HCT116 (cell line): ENCODE data around the gene TCF19. TPM values are rescaled to one million over a fixed set of nuclear protein-coding genes. Genes with fewer than 3 reads are reported as not detected.

Source experiments
- ATAC-seq: fragments of 200-7000 bp; cut with Tn5 transposase; 2 replicates; pipeline ENCODE4 v1.9.1; 2020; ENCODE audit warnings: mild to moderate bottlenecking, moderate library complexity
- BruUV-seq: library from RNA; stranded (reverse); fragments of 400-500 nt; replicated peaks from 2 replicates; lab custom pipeline; 2021; lab: Mats Ljungman, UMichigan
- CTCF ChIA-PET: fragments of 300-600 bp; sonication (Branson Sonifier 250); formaldehyde crosslinking; loops from one replicate; lab custom pipeline; 2021; ENCODE audit warnings: antibody characterized with exemption; lab: Charles Lee
- POLR2A ChIA-PET: fragments of 300-600, 350-600 bp; sonication (Branson Sonifier 250); formaldehyde crosslinking; loops from one replicate; lab custom pipeline; 2021; ENCODE audit warnings: antibody characterized with exemption; lab: Charles Lee
- RAD21 ChIA-PET, 2 experiments: fragments of 300-600 bp; sonication (Branson Sonifier 250); formaldehyde crosslinking; loops; one replicate each; lab custom pipeline; 2023; ENCODE audit warnings: low total read pairs in 2 of 2; ENCODE audit not compliant: uncharacterized antibody in 2 of 2, unreplicated experiment in 2 of 2, low non-redundant PET in 1 of 2; lab: Charles Lee
- DNase-seq: peaks from one replicate; pipeline ENCODE4 v3.0.0-alpha.2; 2010; ENCODE audit warnings: low read depth, low spot score
- H2AFZ ChIP-seq: fragments of 200-600 bp; shearing (Covaris generic), sonication (generic); 2 replicates; pipeline ENCODE4 v1.6.1; 2017; ENCODE audit warnings: low read depth, mixed run types, mixed read lengths, antibody characterized with exemption, low read length; ENCODE audit not compliant: poor library complexity, severe bottlenecking
- H3K27ac ChIP-seq: 2 replicates; pipeline ENCODE4 v1.5.1; 2012; ENCODE audit warnings: low read depth, low read length
- H3K27me3 ChIP-seq: fragments of 200-600 bp; sonication (generic); 2 replicates; pipeline ENCODE4 v1.6.1; 2016; ENCODE audit warnings: mixed run types, low read length, mixed read lengths; ENCODE audit not compliant: insufficient read depth
- H3K36me3 ChIP-seq, 2 experiments: fragments of 200-500 bp in 1 of 2; fragments of 200-600 bp in 1 of 2; sonication (Bioruptor generic) in 1 of 2; sonication (generic) in 1 of 2; 2 replicates each; pipeline versions ENCODE4 v1.5.1 to v1.6.1; 2014 to 2016; ENCODE audit warnings: low read length in 2 of 2, inconsistent platforms in 1 of 2, mixed read lengths in 1 of 2, mixed run types in 1 of 2; ENCODE audit not compliant: insufficient read depth in 2 of 2, control insufficient read depth in 1 of 2
- H3K4me1 ChIP-seq, 2 experiments: fragments of 200-600 bp in 1 of 2; sonication (generic) in 1 of 2; 2 replicates each; pipeline versions ENCODE4 v1.5.1 to v1.6.1; 2012 to 2017; ENCODE audit warnings: low read length in 2 of 2, inconsistent platforms in 1 of 2, mild to moderate bottlenecking in 1 of 2, mixed read lengths in 1 of 2, mixed run types in 1 of 2, moderate library complexity in 1 of 2; ENCODE audit not compliant: insufficient read depth in 2 of 2, control insufficient read depth in 1 of 2
- H3K4me2 ChIP-seq: fragments of 200-600 bp; sonication (generic); 2 replicates; pipeline ENCODE4 v1.6.1; 2017; ENCODE audit warnings: mixed run types, low read length, mixed read lengths
- H3K4me3 ChIP-seq, 2 experiments: fragments of 200-600 bp in 1 of 2; sonication (generic) in 1 of 2; replicated peaks in 1 of 2; 2 replicates each; pipeline ENCODE4 v1.5.1; 2011 to 2016; ENCODE audit warnings: low read length in 2 of 2, control low read depth in 1 of 2, low read depth in 1 of 2, mild to moderate bottlenecking in 1 of 2, mixed read lengths in 1 of 2, mixed run types in 1 of 2
- H3K79me2 ChIP-seq: fragments of 200-600 bp; sonication (generic); 2 replicates; pipeline ENCODE4 v1.6.1; 2017; ENCODE audit warnings: mild to moderate bottlenecking, mixed run types, low read length, moderate library complexity, mixed read lengths; ENCODE audit not compliant: insufficient read depth
- H3K9ac ChIP-seq: fragments of 200-600 bp; sonication (generic); 2 replicates; pipeline ENCODE4 v1.6.1; 2016; ENCODE audit warnings: low read length, mixed read lengths
- H3K9me2 ChIP-seq: fragments of 200-600 bp; sonication (generic), shearing (Covaris generic); 2 replicates; pipeline ENCODE4 v1.6.1; 2017; ENCODE audit warnings: mixed run types, mild to moderate bottlenecking, moderate library complexity; ENCODE audit not compliant: insufficient read depth
- H3K9me3 ChIP-seq, 2 experiments: fragments of 200-500 bp in 1 of 2; fragments of 200-600 bp in 1 of 2; sonication (Bioruptor generic) in 1 of 2; sonication (generic) in 1 of 2; 2 replicates each; pipeline ENCODE4 v1.6.1; 2014 to 2017; ENCODE audit warnings: low read length in 2 of 2, mixed read lengths in 2 of 2, inconsistent platforms in 1 of 2, low read depth in 1 of 2, mild to moderate bottlenecking in 1 of 2, mixed run types in 1 of 2, moderate library complexity in 1 of 2; ENCODE audit not compliant: control insufficient read depth in 1 of 2, insufficient read depth in 1 of 2
- H4K20me1 ChIP-seq: fragments of 200-600 bp; sonication (generic), shearing (Covaris generic); 2 replicates; pipeline ENCODE4 v1.6.1; 2017; ENCODE audit warnings: mixed run types, mild to moderate bottlenecking, moderate library complexity; ENCODE audit not compliant: insufficient read depth
- CBX3 ChIP-seq: IDR thresholded peaks from 2 replicates; pipeline ENCODE4 v1.6.1; 2012; ENCODE audit warnings: low read depth
- CEBPB ChIP-seq: IDR thresholded peaks from 2 replicates; pipeline ENCODE4 v1.6.1; 2012; ENCODE audit warnings: low read depth
- EGR1 ChIP-seq: IDR thresholded peaks from 2 replicates; pipeline ENCODE4 v1.6.1; 2012; ENCODE audit warnings: low read depth
- ELF1 ChIP-seq: IDR thresholded peaks from 2 replicates; pipeline ENCODE4 v1.6.1; 2012; ENCODE audit warnings: low read depth, borderline replicate concordance
- EZH2 ChIP-seq: fragments of 200-600 bp; sonication (generic); IDR thresholded peaks from 2 replicates; pipeline ENCODE4 v1.6.1; 2017; ENCODE audit warnings: antibody characterized with exemption, mixed run types
- EZH2phosphoT487 ChIP-seq: fragments of 200-600 bp; IDR thresholded peaks from 2 replicates; pipeline ENCODE4 v1.6.1; 2018; ENCODE audit warnings: antibody characterized with exemption, borderline replicate concordance
- FOSL1 ChIP-seq: IDR thresholded peaks from 2 replicates; pipeline ENCODE4 v1.6.1; 2012; ENCODE audit warnings: low read depth
- JUND ChIP-seq: IDR thresholded peaks from 2 replicates; pipeline ENCODE4 v1.6.1; 2012
- POLR2A ChIP-seq: IDR thresholded peaks from 2 replicates; pipeline ENCODE4 v1.7.0; 2011; ENCODE audit warnings: borderline replicate concordance; ENCODE audit not compliant: insufficient read depth, insufficient read length; ENCODE audit errors: extremely low read depth
- POLR2AphosphoS5 ChIP-seq: IDR thresholded peaks from 2 replicates; pipeline ENCODE4 v1.6.1; 2011; ENCODE audit warnings: mild to moderate bottlenecking, low read depth, low read length, moderate library complexity
- RAD21 ChIP-seq: IDR thresholded peaks from 2 replicates; pipeline ENCODE4 v1.6.1; 2012; ENCODE audit warnings: low read depth, mild to moderate bottlenecking
- SP1 ChIP-seq: IDR thresholded peaks from 2 replicates; pipeline ENCODE4 v1.6.1; 2012; ENCODE audit warnings: low read depth
- YY1 ChIP-seq: IDR thresholded peaks from 2 replicates; pipeline ENCODE4 v1.6.1; 2011; ENCODE audit warnings: low read length, low read depth, moderate library complexity, mild to moderate bottlenecking; ENCODE audit not compliant: insufficient replicate concordance; ENCODE audit errors: extremely low read depth
- ZFX ChIP-seq: fragments of 450-650 bp; IDR thresholded peaks from 2 replicates; pipeline ENCODE4 v1.6.1; 2017
- ZNF274 ChIP-seq: fragments of 200-500 bp; sonication (Bioruptor generic); IDR thresholded peaks from 2 replicates; pipeline ENCODE4 v1.6.1; 2014; ENCODE audit warnings: mild to moderate bottlenecking, low read depth, low read length, inconsistent platforms
- intact Hi-C: fragments of 100-400 bp; cut with micrococcal nuclease; formaldehyde crosslinking; loops from 2 replicates; pipeline ENCODE4 v1.10.0; 2022
- total RNA-seq: library from RNA; stranded (reverse); gene quantifications from one replicate; pipeline ENCODE4 v1.2.1, GENCODE V29; 2021; ENCODE audit not compliant: unreplicated experiment
- TF ChIP-seq, protein P1 (sequence below): IDR thresholded peaks from 2 replicates; pipeline ENCODE4 v1.6.1; 2012; ENCODE audit warnings: low read depth
- TF ChIP-seq, protein P2 (sequence below): IDR thresholded peaks from 2 replicates; pipeline ENCODE4 v1.6.1; 2011; ENCODE audit warnings: mild to moderate bottlenecking, low read length, moderate library complexity; ENCODE audit not compliant: insufficient replicate concordance; ENCODE audit errors: extremely low read depth

TCF19 gene
- total RNA-seq, 1 experiment from 2014 or later: 15.4 TPM

DNA sequence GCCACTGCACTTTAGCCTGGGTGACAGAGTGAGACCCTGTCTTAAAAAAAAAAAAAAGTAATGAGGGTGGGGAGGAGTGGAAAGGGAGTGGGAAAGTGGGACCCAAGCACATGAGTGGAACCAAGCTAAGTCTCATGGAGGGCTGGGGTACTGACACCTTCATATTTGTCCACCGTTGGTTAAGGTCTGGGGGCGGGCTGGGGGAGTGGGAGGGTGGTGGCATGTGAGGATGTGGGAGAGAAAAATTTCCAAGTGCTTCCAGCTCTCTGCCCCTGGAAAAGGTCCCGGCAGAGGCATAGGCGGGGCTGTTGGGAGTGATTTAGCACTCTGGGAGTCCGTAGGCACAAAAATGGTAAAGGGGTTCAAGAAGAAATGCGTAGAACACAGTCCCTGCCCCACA is 25.6 kb upstream of the TCF19 start:
- ChIA-PET POLR2A (no interaction called here), RAD21 (interaction anchor here in 1 of 2 experiments (0.7 kb wide), 1 partner anchor 20 kb away, joined by 6 read pairs; no protein-coding TSS in a partner anchor)

More for the DNA sequence above, 25.6 kb upstream of the TCF19 start:
- Histone ChIP-seq H4K20me1 (no peaks in the 10 kb centered on the region), H3K9me3 (no peaks in the 10 kb centered on the region), H3K4me1 (peaks cover 3 to 9% of the 10 kb centered on the region in 2 experiments; a peak in 3 of 4 replicates), H3K9me2 (no peaks in the 10 kb centered on the region), H3K36me3 (no peaks in the 10 kb centered on the region), H3K4me2 (no peak overlapping the region), H3K4me3 (no peak overlapping the region), H3K27ac (no peak overlapping the region), H3K27me3 (no peaks in the 10 kb centered on the region)
- CTCF ChIA-PET: interaction anchor here (0.9 kb wide), 1 partner anchor 18 kb away, joined by 4 read pairs; the partner anchor contains the start of gene PSORS1C1
- no TSS peak for BruUV-seq
- DNase-seq: no peak
- intact Hi-C loops: no loop called here
- no peak for ATAC-seq
- TF ChIP-seq SP1 (no peak), FOSL1 (no peak), POLR2AphosphoS5 (no peak), ZFX (no peak), YY1 (no peak), JUND (no peak), EGR1 (no peak), RAD21 (no peak), EZH2phosphoT487 (no peak), ELF1 (no peak), POLR2A (no peak), CEBPB (no peak), ZNF274 (no peak), CBX3 (no peak), EZH2 (no peak)
- TF ChIP-seq, protein P1, sequence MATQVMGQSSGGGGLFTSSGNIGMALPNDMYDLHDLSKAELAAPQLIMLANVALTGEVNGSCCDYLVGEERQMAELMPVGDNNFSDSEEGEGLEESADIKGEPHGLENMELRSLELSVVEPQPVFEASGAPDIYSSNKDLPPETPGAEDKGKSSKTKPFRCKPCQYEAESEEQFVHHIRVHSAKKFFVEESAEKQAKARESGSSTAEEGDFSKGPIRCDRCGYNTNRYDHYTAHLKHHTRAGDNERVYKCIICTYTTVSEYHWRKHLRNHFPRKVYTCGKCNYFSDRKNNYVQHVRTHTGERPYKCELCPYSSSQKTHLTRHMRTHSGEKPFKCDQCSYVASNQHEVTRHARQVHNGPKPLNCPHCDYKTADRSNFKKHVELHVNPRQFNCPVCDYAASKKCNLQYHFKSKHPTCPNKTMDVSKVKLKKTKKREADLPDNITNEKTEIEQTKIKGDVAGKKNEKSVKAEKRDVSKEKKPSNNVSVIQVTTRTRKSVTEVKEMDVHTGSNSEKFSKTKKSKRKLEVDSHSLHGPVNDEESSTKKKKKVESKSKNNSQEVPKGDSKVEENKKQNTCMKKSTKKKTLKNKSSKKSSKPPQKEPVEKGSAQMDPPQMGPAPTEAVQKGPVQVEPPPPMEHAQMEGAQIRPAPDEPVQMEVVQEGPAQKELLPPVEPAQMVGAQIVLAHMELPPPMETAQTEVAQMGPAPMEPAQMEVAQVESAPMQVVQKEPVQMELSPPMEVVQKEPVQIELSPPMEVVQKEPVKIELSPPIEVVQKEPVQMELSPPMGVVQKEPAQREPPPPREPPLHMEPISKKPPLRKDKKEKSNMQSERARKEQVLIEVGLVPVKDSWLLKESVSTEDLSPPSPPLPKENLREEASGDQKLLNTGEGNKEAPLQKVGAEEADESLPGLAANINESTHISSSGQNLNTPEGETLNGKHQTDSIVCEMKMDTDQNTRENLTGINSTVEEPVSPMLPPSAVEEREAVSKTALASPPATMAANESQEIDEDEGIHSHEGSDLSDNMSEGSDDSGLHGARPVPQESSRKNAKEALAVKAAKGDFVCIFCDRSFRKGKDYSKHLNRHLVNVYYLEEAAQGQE: no peak
- TF ChIP-seq, protein P2, sequence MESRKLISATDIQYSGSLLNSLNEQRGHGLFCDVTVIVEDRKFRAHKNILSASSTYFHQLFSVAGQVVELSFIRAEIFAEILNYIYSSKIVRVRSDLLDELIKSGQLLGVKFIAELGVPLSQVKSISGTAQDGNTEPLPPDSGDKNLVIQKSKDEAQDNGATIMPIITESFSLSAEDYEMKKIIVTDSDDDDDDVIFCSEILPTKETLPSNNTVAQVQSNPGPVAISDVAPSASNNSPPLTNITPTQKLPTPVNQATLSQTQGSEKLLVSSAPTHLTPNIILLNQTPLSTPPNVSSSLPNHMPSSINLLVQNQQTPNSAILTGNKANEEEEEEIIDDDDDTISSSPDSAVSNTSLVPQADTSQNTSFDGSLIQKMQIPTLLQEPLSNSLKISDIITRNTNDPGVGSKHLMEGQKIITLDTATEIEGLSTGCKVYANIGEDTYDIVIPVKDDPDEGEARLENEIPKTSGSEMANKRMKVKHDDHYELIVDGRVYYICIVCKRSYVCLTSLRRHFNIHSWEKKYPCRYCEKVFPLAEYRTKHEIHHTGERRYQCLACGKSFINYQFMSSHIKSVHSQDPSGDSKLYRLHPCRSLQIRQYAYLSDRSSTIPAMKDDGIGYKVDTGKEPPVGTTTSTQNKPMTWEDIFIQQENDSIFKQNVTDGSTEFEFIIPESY: no peak
- TF ChIP-seq, all 23 proteins: peak for 0
- Histone ChIP-seq H2AFZ (no peak overlapping the region), H3K79me2 (no peaks in the 10 kb centered on the region), H3K9ac (no peak overlapping the region)
